DMS114 treated with DMSO at 0.1 percent for 48 hours (cell line): ENCODE data around the gene IFIT2.
"Not testable (repeated sequence)": the region's sequence is repeated elsewhere in the genome, so short reads cannot be mapped to it uniquely, and the experiment has no call there.

Experiments
- DNase-seq: peaks from one replicate; lab custom pipeline; 2025; ENCODE audit not compliant: unreplicated experiment; lab: John Stamatoyannopoulos, UW

The IFIT2 gene, protein sequence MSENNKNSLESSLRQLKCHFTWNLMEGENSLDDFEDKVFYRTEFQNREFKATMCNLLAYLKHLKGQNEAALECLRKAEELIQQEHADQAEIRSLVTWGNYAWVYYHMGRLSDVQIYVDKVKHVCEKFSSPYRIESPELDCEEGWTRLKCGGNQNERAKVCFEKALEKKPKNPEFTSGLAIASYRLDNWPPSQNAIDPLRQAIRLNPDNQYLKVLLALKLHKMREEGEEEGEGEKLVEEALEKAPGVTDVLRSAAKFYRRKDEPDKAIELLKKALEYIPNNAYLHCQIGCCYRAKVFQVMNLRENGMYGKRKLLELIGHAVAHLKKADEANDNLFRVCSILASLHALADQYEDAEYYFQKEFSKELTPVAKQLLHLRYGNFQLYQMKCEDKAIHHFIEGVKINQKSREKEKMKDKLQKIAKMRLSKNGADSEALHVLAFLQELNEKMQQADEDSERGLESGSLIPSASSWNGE

DNA sequence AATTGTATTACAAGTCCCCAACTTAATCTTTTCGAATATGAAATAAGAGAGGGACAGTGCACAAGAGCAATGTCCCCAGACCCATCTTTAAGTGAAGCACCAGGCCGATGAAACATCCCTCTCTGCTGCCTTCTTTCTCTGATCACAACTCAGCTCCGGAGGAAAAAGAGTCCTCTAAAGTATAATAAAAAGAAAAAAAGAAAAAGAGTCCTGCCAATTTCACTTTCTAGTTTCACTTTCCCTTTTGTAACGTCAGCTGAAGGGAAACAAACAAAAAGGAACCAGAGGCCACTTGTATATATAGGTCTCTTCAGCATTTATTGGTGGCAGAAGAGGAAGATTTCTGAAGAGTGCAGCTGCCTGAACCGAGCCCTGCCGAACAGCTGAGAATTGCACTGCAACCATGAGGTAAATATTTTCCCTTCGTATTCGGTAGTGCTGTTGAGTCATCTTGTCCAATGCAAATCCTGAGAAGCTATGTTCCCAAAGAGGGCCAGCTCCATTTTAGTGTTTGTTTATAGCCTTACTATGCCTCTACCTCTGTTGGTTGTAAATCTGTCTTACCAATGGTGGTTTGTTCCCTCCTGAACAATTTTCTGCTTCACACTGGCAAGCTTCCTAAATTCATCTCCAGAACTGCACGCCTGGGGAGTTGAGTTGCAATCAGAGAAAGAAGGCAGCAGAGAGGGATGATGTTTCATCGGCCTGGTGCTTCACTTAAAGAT, at the start of gene IFIT2:
Gene IFIT2 (plus strand): TSS at position 326 of the 725 bp plus-strand sequence. CDS start 78 bp downstream, at position 404.
- DNase-seq = peak; percentile 29

DNA sequence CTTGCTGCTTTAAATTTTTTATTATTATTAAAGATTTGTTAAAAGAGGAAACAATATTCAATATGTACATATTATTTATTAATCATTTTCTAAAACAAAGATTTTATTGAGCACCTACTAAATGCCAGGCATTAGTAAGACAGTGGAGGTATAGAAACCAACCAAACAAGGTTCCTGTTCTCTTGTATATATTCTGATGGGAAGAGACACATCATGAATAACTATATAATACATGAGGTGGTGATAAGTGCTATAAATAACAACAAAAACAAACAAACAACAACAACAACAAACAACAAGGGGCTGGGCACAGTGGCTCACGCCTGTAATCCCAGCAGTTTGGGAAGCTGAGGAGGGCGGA, 49.6 kb upstream of the IFIT2 start:
- DNase-seq = no peak

DNA sequence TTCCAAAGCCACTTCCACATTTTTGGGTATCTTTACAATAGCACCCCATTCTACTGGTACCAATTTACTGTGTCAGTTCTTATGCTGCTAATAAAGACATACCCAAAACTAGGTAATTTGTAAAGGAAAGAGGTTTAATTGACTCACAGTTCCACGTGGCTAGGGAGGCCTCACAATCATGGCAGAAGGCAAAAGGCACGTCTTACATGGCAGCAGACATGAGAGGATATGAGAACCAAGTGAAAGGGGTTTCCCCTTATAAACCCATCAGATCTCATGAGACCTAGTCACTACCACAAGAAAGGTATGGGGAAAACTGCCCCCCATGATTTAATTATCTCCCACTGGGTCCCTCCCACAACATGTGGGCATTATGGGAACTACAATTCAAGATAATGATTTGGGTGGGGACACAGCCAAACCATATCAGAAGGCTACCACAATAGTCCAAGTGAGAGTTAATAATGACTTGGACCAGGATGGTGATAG, 46.7 kb upstream of the IFIT2 start:
- DNase-seq = not testable (repeated sequence)

DNA sequence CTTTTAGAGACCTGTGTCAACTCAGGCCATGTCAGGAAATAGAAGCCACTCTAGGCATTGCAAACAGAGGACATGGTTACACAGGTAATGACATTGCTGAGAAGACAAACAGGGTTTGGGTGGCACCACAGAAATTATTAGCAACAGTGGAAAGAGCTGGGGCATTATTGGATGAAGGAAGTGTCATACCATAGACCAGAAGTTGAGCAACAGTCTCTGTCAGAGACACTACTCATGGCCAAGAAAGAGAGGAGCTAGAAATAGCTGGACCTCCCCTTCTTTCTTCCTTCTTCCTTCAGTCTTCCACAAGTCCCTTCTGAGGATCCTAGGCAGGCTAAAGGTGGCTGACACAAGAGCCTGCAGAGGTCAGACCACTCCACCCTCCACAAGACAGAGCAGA, 46.1 kb upstream of the IFIT2 start:
- DNase-seq = no peak

DNA sequence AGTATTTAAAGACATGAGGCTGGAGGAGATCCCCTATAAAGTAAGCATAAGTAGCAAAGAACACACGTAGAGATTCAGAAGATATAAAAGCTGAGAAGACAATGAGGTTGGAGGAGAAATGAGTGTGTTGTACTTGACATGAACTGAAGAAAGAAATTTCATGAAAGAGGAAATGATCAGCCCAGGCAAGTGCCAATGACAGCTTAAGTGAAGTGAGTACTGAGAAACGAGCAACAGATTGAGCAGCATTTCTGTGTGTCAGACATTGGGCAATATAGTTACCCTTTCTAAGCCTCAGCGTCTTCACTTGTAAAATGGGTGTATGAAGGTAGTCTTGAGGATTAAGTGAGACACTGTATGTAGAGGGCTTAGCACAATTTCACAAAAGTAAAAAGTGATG, 45.5 kb upstream of the IFIT2 start:
- no peak for DNase-seq

DNA sequence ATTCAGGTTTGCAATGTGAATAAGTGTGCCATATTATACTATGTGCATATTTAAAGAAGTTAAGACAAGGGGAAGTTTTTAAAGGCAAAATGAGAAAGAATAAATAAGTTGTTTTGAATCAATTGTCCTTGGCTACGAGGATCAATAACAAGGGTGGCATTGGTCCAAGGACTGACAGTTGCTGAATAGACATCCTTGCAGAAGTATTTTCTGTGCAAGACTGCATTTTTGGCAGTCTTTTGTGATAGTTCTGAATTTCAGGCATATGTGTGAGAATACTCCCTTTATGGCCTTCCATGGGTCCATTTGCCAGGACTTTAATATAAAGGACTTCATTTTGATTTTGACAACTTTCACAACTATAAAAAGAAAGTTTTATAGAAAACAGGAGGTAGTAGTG, 44.9 kb upstream of the IFIT2 start:
- DNase-seq = no peak

DNA sequence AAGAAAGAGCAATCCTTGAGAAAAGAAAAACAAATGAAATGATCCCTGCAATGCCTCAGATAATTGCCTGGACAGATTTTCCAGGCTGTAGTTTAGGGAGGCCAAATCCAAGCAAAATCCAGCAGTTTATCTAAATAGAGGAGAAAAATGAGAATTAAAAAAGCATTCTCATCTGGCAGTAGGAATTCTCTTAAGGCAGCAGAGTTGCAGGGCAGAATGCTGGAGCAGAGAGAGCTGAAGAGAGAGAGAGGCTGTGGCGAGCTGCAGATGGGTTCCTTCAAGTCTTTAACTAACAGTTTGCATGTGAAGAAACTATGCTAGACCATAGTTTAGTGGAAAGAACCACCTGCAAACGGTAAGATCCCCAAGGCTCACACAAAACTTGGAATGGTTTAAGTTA, 44.3 kb upstream of the IFIT2 start:
- no peak for DNase-seq

DNA sequence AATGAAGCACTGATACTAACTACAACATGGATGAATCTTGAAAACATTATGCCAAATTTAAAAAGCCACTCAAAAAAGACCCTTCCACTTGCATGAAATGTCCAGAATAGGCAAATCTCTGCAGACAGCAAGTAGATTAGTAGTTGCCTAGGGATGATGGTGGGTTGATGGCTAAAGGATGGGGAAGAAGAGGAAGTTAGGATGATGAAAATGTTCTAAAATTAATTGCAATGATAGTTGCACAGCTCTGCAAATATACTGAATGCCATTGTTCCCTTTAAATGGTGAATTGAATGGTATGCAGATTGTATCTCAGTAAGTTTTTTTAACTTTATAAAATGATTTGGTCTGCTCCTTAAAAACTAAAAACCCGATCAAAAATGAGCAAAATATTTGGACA, 43.0 kb upstream of the IFIT2 start:
- DNase-seq = no peak

DNA sequence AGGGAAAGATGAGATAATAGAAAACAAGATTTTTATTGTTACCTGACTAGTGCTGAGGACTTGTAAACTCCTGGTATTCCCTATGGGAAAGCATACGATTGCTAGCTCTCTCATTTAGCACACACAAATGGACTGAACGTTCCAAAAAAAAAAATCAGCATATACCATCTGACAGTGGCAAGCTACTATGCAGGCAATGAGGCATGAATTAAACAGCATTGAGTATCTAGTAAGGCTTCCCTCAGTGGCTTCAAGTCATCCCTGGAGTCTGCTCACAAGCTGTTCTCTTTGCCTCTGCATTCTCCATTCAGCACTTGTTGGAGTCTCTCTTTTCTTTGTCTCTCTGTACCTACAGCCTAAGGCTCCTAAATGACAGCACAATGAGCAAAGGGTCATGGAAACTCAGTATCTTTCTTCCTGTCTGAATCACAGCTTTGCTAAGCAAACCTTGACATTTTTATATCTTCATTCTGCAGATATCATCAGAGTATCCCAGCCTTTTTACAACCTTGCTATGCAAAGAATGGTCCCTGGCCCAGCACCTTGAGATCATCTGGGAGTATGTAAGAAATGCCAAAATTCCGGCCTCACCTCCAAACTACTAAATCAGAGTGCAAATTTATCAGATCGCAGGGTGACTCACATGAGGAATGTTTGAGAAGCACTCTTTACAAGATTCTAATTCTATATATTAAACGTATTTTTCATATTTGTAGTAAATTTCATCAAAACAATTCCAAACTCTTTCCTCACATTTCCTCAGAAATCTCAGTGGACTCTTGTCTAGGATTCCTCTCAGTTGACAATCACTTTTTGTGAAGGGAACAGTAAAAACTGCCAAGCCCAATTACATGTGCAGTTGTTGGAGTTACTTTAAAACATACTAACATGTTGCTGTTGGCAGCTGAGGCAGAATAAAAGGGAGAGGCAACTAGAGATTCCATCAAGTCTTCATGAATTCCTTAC, 39.5 kb upstream of the IFIT2 start:
- no peak for DNase-seq

DNA sequence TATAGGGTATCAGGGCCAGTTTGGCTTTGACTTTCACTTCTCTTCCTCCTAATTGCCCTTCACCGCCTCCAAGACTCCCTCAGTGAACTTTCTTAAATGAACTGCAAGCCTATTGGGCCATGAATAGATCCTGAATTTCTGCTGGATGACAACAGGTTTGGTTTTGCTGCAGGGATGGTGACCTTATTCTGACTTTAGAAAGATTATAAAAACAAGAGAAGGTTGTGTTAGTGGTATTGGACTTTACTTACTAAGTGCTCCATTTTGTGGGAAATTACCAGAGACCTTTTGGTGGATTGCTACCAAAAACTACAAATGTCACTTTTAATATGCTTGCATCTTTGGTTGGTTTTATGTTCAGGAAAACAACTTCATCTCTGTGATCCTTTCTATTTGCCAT, 38.8 kb upstream of the IFIT2 start:
- DNase-seq = no peak

DNA sequence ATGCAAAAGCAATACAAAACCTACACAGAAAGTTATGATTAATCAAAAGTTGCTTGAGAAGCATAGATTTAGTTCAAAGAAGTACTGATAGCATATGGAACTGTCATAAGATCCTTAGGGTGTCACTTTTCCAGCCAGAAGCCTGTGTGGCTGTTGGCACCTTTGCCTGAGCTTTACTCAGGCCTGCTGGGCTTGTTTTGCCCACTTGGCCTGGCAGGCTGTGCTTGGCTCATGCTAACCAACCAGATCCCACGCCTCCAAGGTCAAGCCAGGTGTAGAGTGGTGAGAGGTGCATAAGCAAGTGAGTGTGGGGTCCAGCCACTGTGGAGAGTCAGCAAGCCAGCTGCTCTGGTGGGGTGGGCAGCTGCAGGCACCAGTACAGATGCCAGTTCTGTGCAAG, 38.3 kb upstream of the IFIT2 start:
- no peak for DNase-seq

DNA sequence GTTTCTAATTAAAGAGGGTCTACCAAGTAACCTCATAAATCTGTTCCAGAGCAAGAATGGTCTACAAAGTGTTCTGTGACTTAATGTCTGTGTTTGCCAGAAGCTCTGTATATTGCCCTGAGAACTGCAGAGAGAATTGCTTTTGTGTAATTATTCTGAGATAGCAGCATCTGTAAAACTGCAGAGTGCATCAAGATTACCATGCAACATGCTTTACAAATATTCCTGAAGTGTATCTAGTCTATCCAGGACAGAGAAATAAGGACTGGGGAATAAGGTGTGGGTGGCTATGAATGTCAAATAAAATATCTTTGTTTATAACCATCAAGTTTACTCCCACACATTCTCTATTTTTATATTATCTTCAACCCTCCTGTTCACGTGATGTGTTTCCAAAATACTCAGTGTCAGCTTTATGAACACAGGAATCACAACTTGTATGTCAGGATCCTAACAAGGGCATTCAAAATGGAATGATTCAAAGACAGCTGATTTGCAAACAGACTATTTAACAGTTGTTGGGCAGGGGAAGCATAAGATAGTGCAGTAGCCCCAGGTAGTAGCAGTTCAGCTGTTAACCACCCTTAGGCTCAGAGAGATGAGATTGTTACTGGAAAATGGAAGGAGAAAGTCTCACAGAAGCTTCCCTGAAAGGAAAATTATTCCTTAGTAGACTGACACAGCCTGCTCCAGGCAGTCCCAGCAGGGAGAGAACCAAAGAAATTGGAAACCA, 35.0 kb upstream of the IFIT2 start:
- DNase-seq = no peak

DNA sequence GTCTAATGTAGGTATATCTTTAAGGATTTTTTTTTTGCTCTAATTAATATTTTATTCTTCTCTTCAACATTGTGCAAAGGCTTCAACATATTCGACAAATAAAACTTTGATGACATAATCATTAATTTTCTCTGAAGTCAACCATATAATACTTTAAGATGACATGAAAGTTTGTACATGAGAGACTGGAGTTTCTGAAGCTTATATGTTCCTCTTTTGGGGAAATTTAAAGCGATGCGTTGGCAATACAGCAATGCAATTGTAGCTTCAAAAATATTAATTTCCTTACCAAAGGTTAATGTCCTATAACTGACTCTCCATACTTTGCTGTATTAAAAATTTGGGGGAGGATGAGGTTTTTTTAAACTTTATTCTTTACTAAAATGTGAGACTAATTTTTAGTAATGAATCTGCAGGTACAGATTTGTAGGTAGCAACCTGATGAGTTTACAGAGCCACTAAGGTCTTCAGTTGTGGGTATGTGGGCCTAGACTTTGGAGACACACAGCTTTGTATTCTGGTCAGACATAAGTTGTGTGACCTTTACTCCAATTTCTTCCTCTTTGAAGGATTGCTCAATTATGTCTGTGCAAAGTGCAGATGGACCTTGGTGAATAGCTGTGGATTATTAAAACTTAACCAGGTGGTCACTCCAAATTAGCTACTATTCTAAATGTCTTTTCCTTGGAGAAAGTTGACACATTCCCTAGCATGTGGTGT, 32.3 kb upstream of the IFIT2 start:
- no peak for DNase-seq

DNA sequence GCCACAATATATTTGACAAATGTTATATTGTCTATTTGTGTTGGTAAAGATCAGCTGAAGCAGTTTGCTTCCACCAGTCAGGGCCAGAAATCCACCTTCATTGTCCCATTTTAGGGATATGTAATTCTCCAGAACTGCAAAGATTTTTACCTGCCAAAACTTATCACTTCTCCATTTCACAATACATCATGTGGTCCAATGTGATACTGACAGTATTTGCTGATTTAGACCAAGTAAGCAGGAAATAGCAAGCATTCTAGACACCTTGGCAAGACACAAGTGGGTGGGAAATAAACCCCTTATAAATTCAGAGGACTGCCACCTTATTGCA, 31.7 kb upstream of the IFIT2 start:
- DNase-seq = no peak

DNA sequence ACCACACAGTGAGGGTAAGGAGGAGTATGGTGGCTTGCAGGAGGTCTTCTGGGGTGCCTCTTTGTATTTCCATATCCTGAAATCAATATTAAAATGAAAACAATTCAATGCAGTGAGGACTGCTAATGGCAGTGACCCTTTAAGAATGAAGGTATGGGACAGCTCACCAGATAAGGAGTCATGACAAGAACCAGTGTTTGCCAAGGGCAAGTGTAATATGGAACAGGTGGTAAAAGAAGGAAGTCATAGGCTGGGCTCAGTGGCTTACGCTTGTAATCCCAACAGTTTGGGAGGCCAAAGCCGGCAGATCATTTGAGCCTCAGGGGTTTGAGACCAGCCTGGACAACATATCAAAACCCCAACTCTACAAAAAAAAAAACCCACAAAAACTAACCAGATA, 30.3 kb upstream of the IFIT2 start:
- no peak for DNase-seq

DNA sequence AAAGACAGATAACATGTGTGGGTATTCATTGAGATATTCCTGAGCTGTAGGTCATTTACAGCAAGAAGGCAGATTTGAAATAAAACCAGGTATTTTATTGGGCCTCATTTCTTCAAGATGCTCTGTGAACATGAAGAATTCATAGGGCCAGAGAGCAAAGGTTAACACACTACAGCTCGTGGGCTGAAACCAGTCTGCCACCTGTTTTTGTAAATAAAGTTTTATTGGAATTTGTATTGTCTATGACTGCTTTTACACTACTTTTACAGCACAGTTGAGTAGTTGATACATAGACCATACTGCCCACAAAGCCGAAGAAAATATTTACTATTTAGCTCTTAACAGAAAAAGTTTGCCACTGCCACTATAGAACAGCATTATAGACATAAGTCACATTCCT, 28.2 kb upstream of the IFIT2 start:
- DNase-seq = no peak

DNA sequence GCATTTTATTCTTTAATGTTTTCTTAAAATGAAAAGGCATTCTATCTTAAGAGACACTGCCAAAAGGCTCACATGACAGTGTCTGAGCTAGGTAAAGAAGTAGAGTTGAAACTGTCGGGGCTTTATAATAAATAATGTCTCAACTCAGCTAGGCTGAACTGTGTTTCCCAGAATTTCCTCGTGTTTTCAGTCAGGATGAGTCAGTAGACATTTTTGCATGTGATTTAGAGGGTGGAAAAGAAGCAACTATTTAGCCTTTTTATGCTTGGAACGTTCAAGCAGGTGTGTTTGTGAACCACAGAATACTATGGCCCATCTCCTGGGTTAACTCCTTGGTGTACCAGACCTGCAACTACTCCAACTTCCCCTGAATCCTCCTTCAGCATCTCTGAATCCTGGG, 26.9 kb upstream of the IFIT2 start:
- DNase-seq = no peak

DNA sequence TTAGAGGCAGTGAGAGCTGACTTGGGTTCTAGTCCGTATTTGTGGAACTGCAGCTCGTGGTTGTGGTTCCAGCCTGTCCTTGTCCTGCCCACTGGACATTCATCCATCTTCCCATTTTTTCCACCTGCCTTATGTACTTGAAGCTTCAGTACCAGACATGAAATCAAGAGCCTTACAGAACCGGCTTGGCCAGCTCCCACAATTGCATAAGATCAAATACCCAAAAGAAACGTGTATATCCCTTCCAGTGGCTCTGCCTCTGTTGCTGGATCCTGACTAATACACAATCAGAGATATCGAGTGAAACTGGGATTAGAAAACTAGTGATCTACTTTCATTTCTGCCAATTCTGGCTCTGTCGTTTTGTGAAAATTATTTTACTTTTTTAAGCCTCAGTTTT, 26.5 kb upstream of the IFIT2 start:
- DNase-seq = no peak

DNA sequence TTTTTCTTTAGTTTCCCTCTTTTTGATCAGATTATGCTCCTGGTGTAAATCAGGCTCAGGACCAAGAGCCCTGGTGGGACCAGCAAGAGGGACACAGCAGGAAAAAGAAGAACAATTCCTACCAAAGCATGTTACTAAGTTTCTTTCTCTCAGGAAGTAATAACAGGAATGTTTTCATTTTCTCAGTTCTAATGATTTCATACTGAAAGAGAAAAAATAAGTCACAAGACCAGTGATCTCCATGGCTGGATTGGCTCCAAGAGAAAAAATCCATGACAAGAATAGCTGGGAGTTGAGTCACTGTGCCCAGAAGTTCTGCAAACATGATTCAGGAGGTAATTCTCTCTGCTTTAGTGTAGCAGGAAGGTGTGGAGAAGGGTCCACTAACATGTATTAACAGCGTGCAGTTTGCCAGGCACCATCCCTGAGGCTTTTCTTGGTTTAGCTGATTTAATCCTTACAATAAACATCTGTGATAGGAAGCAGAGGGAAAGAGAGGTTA, 23.8 kb upstream of the IFIT2 start:
- no peak for DNase-seq

DNA sequence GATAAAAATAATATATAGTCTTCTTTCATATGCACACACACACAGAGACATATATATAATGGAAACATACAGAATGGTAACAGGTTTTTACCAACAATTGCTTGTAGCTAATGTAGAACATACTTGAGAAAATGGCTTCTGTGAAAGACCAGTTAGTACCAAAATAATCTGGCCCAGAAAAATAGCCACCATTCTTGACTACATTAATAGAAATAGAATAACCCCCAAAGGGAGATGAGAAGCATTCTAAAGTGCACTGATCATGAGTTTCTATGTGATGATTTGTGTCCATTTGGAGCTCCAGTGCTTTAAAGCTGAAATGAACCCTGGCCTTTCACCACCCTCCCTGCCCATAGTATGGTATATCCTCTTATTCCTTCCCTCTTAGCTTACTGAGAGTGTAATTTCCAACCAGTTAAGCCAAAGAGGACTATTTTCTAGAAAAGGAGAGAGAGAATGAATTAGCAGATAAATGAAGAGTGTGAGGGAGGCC, 22.9 kb upstream of the IFIT2 start:
- no peak for DNase-seq
